WI38 (cell line): ENCODE measurements around the gene ITGB2.

Experiments used
- H3K4me3 ChIP-seq: 2 replicates; pipeline ENCODE4 v1.5.1; 2011; ENCODE audit warnings: low read depth, mild to moderate bottlenecking, control low read depth, low read length
- TF ChIP-seq, protein P1 (sequence below): IDR thresholded peaks from 2 replicates; pipeline ENCODE4 v1.5.1; 2012; ENCODE audit warnings: low read depth, mild to moderate bottlenecking, control low read depth, low read length

ITGB2 gene

DNA sequence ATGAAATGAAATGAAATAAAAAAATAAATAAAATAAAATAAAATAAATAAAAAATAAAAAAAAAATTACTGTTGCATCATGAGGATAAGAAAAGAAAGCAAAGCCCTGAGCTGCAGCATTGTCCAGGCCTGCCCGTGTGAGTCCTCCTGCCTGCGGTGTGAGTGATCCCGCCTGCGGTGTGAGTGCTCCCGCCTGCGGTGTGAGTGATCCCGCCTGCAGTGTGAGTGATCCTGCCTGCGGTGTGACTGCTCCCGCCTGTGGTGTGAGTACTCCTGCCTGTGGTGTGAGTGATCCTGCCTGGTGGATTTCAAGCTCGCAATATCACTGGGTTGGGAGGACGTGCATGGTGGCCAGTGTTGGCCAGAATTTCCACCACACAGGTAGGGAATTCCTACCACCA is 24.8 kb downstream of the ITGB2 start:
- no peak overlapping the region for H3K4me3 ChIP-seq
- TF ChIP-seq, protein P1, sequence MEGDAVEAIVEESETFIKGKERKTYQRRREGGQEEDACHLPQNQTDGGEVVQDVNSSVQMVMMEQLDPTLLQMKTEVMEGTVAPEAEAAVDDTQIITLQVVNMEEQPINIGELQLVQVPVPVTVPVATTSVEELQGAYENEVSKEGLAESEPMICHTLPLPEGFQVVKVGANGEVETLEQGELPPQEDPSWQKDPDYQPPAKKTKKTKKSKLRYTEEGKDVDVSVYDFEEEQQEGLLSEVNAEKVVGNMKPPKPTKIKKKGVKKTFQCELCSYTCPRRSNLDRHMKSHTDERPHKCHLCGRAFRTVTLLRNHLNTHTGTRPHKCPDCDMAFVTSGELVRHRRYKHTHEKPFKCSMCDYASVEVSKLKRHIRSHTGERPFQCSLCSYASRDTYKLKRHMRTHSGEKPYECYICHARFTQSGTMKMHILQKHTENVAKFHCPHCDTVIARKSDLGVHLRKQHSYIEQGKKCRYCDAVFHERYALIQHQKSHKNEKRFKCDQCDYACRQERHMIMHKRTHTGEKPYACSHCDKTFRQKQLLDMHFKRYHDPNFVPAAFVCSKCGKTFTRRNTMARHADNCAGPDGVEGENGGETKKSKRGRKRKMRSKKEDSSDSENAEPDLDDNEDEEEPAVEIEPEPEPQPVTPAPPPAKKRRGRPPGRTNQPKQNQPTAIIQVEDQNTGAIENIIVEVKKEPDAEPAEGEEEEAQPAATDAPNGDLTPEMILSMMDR, result no peak

DNA sequence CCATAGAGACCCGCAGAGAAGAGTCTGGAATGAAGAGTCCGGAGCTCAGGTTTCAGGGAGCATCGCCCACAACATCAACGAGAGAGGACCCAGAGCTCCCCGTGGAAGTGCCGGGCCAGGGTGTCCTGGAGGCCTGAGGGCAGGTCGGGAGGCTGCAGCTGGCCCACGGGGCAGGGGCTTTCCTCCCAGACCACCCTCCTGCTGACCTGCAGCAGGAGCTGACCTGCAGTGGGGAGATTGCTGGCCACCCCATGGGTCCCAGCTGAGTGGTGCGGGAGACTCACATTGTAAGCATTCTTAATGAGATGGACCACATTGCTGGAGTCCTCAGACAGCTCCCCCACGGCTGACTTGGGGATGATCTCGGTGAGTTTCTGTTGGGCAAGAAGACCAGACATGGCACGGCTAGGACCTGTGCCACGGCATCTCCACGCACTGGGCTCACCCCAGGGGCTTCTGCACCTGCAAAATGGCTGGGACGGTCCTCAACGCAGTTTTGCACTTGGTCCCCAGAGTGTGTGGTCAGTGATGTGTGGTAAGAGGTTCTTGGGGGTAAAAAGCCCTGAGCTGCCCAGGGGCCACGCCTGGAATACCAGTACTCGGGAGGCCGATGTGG is 25.9 kb downstream of the ITGB2 start:
- no peak overlapping the region for H3K4me3 ChIP-seq
- TF ChIP-seq, protein P1, result no peak

DNA sequence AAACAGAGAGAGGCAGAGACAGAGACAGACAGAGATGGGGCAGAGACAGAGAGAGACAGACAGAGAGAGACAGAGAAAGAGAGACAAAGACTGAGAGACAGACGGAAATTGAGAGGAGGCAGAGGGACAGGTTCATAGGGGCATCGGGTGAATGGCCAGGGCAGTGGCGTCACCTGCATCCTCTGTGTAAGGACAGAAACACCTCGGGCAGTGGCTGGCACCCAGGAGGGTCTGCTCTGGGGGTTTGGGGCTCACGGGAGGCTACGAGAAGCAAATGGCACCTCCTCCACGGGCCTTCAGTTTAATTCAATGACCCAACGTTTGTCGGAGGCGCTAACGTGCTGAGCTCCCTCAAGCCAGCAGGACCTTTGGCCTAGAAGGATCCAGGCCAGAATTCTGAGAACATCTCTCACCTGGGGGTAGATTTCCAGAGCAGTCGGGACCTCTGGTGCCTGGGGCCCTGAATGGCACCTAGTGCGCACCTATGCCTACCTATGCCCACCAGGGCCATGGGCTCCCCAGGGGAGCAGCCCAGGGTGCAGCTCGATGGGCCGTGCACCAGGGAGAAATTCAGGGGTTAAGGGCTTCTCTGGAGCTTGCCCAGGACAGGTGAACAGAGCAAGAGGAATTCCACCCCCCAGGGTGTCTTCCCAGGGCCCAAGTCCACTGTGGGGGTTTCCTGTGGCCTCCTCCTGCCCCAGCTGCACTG is 26.6 kb downstream of the ITGB2 start:
- H3K4me3 ChIP-seq, result no peak overlapping the region
- TF ChIP-seq, protein P1, result no peak

DNA sequence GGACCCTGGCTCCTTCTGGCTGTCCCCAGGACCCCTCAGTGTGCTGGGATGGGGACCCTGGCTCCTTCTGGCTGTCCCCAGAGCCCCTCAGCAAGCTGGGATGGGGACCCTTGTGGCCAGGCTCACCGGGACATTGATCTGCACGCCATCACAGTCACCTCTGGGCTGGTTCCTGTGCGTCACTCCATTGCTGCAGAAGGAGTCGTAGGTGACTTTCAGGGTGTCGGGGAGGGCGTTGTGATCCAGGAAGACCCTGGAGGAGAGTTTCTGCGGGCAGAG is 27.5 kb downstream of the ITGB2 start:
- TF ChIP-seq, protein P1, result no peak
- H3K4me3 ChIP-seq, result no peak overlapping the region

DNA sequence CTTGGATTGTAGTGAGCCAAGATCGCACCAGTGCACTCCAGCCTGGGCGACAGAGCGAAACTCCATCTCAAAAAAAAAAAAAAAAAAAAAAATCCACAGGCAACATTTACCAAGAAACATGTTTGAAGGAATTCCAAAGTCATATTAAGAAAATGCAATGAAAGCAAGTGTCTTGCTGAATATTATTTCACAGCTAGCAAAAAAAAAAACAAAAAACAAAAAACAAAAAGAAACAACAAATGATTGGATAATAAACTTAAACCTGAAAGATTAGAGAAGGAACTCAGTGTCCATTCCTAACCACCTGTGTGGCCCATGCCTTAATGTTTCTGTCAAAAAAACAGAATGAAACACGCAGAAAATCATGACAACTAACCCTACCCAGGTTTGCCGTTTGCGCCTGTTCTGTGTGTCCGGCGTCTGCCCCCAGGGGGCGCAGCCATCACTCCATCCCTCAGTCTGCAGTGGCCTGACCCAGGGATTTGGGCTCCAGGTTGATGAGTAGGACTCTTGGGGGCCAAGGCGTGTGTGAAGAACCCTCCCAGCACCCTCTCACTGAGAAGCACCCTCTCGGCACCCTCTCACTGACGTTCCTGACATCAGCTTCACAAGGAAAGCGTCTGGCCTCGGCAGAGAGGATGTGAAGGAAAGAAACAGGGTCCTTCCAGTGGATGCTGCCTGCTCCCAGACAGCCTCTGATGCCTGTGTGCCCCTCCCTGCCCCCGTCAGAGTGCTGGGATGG is 28.0 kb downstream of the ITGB2 start:
- H3K4me3 ChIP-seq, result no peak overlapping the region
- TF ChIP-seq, protein P1, result peak; percentile 97

DNA sequence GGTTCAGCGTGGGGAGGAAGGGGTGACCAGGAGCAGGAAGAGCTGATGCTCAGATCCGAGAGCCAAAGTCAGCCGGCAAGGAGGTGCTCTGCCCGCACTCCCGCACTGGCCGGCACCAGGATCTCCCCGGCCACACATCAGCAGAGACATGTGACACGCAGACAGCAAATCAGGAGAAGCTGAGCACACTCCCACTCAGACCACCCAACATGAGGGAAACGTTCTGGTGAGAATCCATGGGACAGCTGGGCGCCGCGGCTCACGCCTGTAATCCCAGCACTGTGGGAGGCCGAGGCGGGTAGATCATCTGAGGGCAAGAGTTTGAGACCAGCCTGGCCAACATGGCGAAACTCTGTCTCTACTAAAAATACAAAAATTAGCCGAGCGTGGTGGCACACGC is 28.6 kb downstream of the ITGB2 start:
- TF ChIP-seq, protein P1, result no peak
- H3K4me3 ChIP-seq, result no peak overlapping the region

DNA sequence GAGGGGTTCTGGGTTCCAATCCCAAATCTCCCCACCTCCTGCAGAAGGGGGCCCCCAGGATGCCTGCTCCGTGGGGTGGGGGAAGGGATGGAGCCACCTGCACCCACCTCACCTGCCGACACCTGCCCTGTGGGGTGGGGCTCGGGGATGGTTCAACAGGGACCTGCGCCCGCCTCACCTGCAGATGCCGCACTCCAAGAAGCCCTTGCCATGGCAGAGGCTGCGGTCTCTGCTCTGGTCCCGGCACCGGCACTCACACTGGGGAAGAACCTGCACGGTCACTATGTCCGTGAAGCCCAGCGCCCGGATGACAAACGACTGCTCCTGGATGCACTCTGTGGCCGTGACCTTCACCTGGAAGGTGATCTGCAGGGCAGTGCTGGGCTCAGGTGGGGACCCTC is 29.1 kb downstream of the ITGB2 start:
- H3K4me3 ChIP-seq, result no peak overlapping the region
- TF ChIP-seq, protein P1, result no peak
